ENCODE results near the gene KLF18.
"Not testable (repeated sequence)": the region's sequence is repeated elsewhere in the genome, so short reads cannot be mapped to it uniquely, and the experiment has no call there.

The KLF18 gene

GRCh38 chr1:44119525-44119924 lies 21.9 kb downstream of the KLF18 start:
- DNase-seq, result no peak

- no peak for DNase-seq
Observed at GRCh38 chr1:44118682-44119081, 22.7 kb downstream of the KLF18 start, which contains the start of gene KLF17. Gene KLF17 (plus strand): TSS chr1:44118821. CDS start chr1:44118908, 87 bp downstream.

- not testable (repeated sequence) for DNase-seq
Observed at GRCh38 chr1:44117272-44117671, 24.2 kb downstream of the KLF18 start.

- DNase-seq, result no peak
Observed at GRCh38 chr1:44114098-44114497, 27.3 kb downstream of the KLF18 start.

- DNase-seq, result no peak
Observed at GRCh38 chr1:44113095-44113609, 28.3 kb downstream of the KLF18 start.

GRCh38 chr1:44112486-44112885 lies 28.9 kb downstream of the KLF18 start:
- DNase-seq, result no peak

GRCh38 chr1:44111861-44112260 lies 29.6 kb downstream of the KLF18 start:
- DNase-seq, result no peak

GRCh38 chr1:44110916-44111315 lies 30.5 kb downstream of the KLF18 start:
- no peak for DNase-seq

GRCh38 chr1:44108971-44109370 lies 32.5 kb downstream of the KLF18 start:
- no peak for DNase-seq

- DNase-seq, result no peak
Observed at GRCh38 chr1:44108241-44108640, 33.2 kb downstream of the KLF18 start.

GRCh38 chr1:44105810-44106209 lies 35.6 kb downstream of the KLF18 start:
- DNase-seq, result no peak

- DNase-seq, result no peak
Observed at GRCh38 chr1:44103270-44104131, 37.9 kb downstream of the KLF18 start.

- DNase-seq, result no peak
Observed at GRCh38 chr1:44101328-44101727, 40.1 kb downstream of the KLF18 start.

- DNase-seq, result no peak
Observed at GRCh38 chr1:44100183-44100868, 41.1 kb downstream of the KLF18 start.

GRCh38 chr1:44094047-44094446 lies 47.4 kb downstream of the KLF18 start:
- no peak for DNase-seq

- DNase-seq, result no peak
Observed at GRCh38 chr1:44090429-44091252, 50.8 kb downstream of the KLF18 start.

GRCh38 chr1:44089371-44090048 lies 51.9 kb downstream of the KLF18 start:
- no peak for DNase-seq

Measured in activated CD4-positive, alpha-beta T cell treated with anti-CD3 and anti-CD28 coated beads, Interleukin-2, Interleukin-6, amounts not matched to agents 100 ng/mL and 50 ng/mL, durations not matched to agents 16 hours and 8 hours (primary cell).